B cell (primary cell): ENCODE measurements around the gene PYY. TPM values are rescaled to one million over a fixed set of nuclear protein-coding genes. Genes with fewer than 3 reads are reported as not detected.

ENCODE experiments used
- ATAC-seq: fragments of 200-7000 bp; cut with Tn5 transposase; one replicate; pipeline ENCODE4 v1.10.0; 2021; ENCODE audit warnings: low read depth, mild to moderate bottlenecking, moderate number of reproducible peaks, moderate library complexity
- CTCF ChIA-PET: fragments of 350-600 bp; sonication (Branson Sonifier 250); formaldehyde crosslinking; loops from one replicate; lab custom pipeline; 2021; ENCODE audit warnings: antibody characterized with exemption, inconsistent platforms; lab: Charles Lee
- POLR2A ChIA-PET: fragments of 350-600 bp; sonication (Branson Sonifier 250); formaldehyde crosslinking; loops from one replicate; lab custom pipeline; 2021; ENCODE audit warnings: antibody characterized with exemption; lab: Charles Lee
- DNase-seq: peaks from one replicate; pipeline ENCODE4 v3.0.0; 2013
- H2AFZ ChIP-seq: 2 replicates; pipeline ENCODE4 v1.6.1; 2012; ENCODE audit warnings: mild to moderate bottlenecking, low read depth, low read length; ENCODE audit not compliant: insufficient read depth, poor library complexity, severe bottlenecking
- H3K27ac ChIP-seq, 2 donors: 1 replicate in 1 of 2; 2 replicates in 1 of 2; pipeline ENCODE4 v1.5.1; 2012 to 2013; ENCODE audit warnings: low read length in 2 of 2, mild to moderate bottlenecking in 2 of 2, moderate library complexity in 1 of 2
- H3K27me3 ChIP-seq, 4 experiments: fragments of 200-600 bp in 1 of 4; sonication (generic) in 1 of 4; replicated peaks in 1 of 4; 1 replicate in 2 of 4; 2 replicates in 2 of 4; pipeline versions ENCODE4 v1.6.1 to v1.7.0; 2013 to 2016; ENCODE audit warnings: low read length in 3 of 4, mild to moderate bottlenecking in 2 of 4, mixed read lengths in 1 of 4, moderate library complexity in 1 of 4; ENCODE audit not compliant: insufficient read depth in 4 of 4, control insufficient read depth in 3 of 4; ENCODE audit errors: control extremely low read depth in 1 of 4
- H3K36me3 ChIP-seq, 2 experiments: replicated peaks in 1 of 2; 1 replicate in 1 of 2; 2 replicates in 1 of 2; pipeline versions ENCODE4 v1.6.1 to v1.7.1; 2013; ENCODE audit warnings: low read length in 1 of 2; ENCODE audit not compliant: insufficient read depth in 2 of 2, control insufficient read depth in 1 of 2; ENCODE audit errors: control extremely low read depth in 1 of 2, extremely low read depth in 1 of 2
- H3K4me1 ChIP-seq, 2 donors: fragments of 200-600 bp in 1 of 2; sonication (generic) in 1 of 2; 1 replicate in 1 of 2; 2 replicates in 1 of 2; pipeline versions ENCODE4 v1.5.1 to v1.6.1; 2013 to 2017; ENCODE audit warnings: low read length in 2 of 2; ENCODE audit not compliant: control insufficient read depth in 2 of 2, insufficient read depth in 2 of 2
- H3K4me2 ChIP-seq: replicated peaks from 2 replicates; pipeline ENCODE3; 2012; ENCODE audit warnings: mild to moderate bottlenecking, low read depth, low read length; ENCODE audit not compliant: poor library complexity, severe bottlenecking
- H3K4me3 ChIP-seq, 5 experiments: fragments of 200-600 bp in 1 of 5; sonication (generic) in 1 of 5; 1 replicate in 3 of 5; 2 replicates in 2 of 5; pipeline versions ENCODE4 v1.5.1 to v1.7.0; 2011 to 2016; ENCODE audit warnings: low read length in 4 of 5, mild to moderate bottlenecking in 4 of 5, low read depth in 2 of 5, control low read depth in 1 of 5, moderate library complexity in 1 of 5; ENCODE audit not compliant: insufficient read depth in 1 of 5; ENCODE audit errors: control extremely low read depth in 1 of 5, extremely low read depth in 1 of 5
- H3K79me2 ChIP-seq: fragments of 200-600 bp; sonication (generic); one replicate; pipeline ENCODE4 v1.6.0; 2016; ENCODE audit warnings: low read length; ENCODE audit not compliant: control insufficient read depth, insufficient read depth
- H3K9ac ChIP-seq: fragments of 200-600 bp; sonication (generic); 2 replicates; pipeline ENCODE4 v1.6.1; 2017; ENCODE audit warnings: mild to moderate bottlenecking, low read length, moderate library complexity
- H3K9me3 ChIP-seq, 3 donors: one replicate each; pipeline versions ENCODE4 v1.6.1 to v1.7.1; 2013; ENCODE audit warnings: low read length in 2 of 3; ENCODE audit not compliant: control insufficient read depth in 2 of 3, insufficient read depth in 1 of 3; ENCODE audit errors: control extremely low read depth in 1 of 3
- H4K20me1 ChIP-seq: 2 replicates; pipeline ENCODE4 v1.6.0; 2012; ENCODE audit warnings: mild to moderate bottlenecking, low read length; ENCODE audit not compliant: insufficient read depth, control insufficient read depth, poor library complexity, severe bottlenecking
- H3K27ac Mint-ChIP-seq: one replicate; pipeline ENCODE4 v1.8.0; 2021; ENCODE audit warnings: mixed read lengths
- H3K27me3 Mint-ChIP-seq: one replicate; pipeline ENCODE4 v1.8.0; 2021; ENCODE audit warnings: mixed read lengths
- H3K4me1 Mint-ChIP-seq: one replicate; pipeline ENCODE4 v1.8.0; 2021; ENCODE audit warnings: mixed read lengths
- H3K4me3 Mint-ChIP-seq: one replicate; pipeline ENCODE4 v1.8.0; 2021; ENCODE audit warnings: mixed read lengths
- H3K9me3 Mint-ChIP-seq: one replicate; pipeline ENCODE4 v1.8.0; 2022; ENCODE audit warnings: mixed read lengths; ENCODE audit not compliant: insufficient read depth
- CTCF ChIP-seq: fragments of 200-600 bp; IDR thresholded peaks from one replicate; pipeline ENCODE4 v1.8.0; 2022; ENCODE audit warnings: antibody characterized with exemption, mild to moderate bottlenecking
- EZH2 ChIP-seq: IDR thresholded peaks from 2 replicates; pipeline ENCODE4 v1.6.1; 2012; ENCODE audit warnings: borderline replicate concordance, low read depth, mild to moderate bottlenecking, moderate library complexity, low read length; ENCODE audit not compliant: insufficient read depth, poor library complexity, severe bottlenecking
- WGBS: methylation state at CpG from one replicate; pipeline ENCODE4 v1.1.5; 2013; ENCODE audit warnings: missing lambda C conversion rate; ENCODE audit not compliant: insufficient coverage; 5-methylcytosine and 5-hydroxymethylcytosine counted together
- intact Hi-C: fragments of 100-400 bp; cut with micrococcal nuclease; formaldehyde crosslinking; loops from one replicate; pipeline ENCODE4 v1.10.0; 2022
- polyA plus RNA-seq: library from polyadenylated mRNA; depleted of rRNA; stranded (reverse); fragments of >200 nt; gene quantifications from 2 replicates; pipeline ENCODE4 v1.2.3, GENCODE V29; 2012
- total RNA-seq, 2 donors: library from RNA; stranded (reverse); fragments of 120-200 nt in 1 of 2; gene quantifications; 1 replicate in 1 of 2; 2 replicates in 1 of 2; pipeline versions ENCODE4 v1.2.3 to v1.2.4, GENCODE V29; 2013 to 2022

PYY gene
- total and polyA plus RNA-seq, 2 donors (not counting 1 experiment from before 2014, with no cell fraction given) = 0.19 TPM; not detected in 1

- H3K9me3 Mint-ChIP-seq = no peaks in the 10 kb centered on the region
- Histone ChIP-seq H3K27me3 (peaks cover 0 to 28% (median 19%) of the 10 kb centered on the region in 4 experiments), H3K36me3 (no peaks in the 10 kb centered on the region), H3K79me2 (no peaks in the 10 kb centered on the region), H3K4me1 (peaks cover 8 to 10% of the 10 kb centered on the region in 2 donors), H3K4me2 (no peak overlapping the region), H2AFZ (no peak overlapping the region), H3K9me3 (peaks cover 0 to 5% (median 0%) of the 10 kb centered on the region in 3 donors), H4K20me1 (no peaks in the 10 kb centered on the region), H3K4me3 (no peak overlapping the region), H3K9ac (no peak overlapping the region), H3K27ac (no peak overlapping the region)
- peaks cover 35% of the 10 kb centered on the region for H3K27me3 Mint-ChIP-seq
- no peak for ATAC-seq
- ChIA-PET POLR2A (no interaction called here), CTCF (interaction anchor here (1.3 kb wide), 1 partner anchor 189 kb away, joined by 3 read pairs; no protein-coding TSS in a partner anchor)
- TF ChIP-seq CTCF = no peak
- no peak for TF ChIP-seq EZH2
- DNase-seq = no peak
- intact Hi-C loops = no loop called here
- H3K4me1 Mint-ChIP-seq = peaks cover 2% of the 10 kb centered on the region
- H3K27ac Mint-ChIP-seq = no peak overlapping the region
- WGBS = 78% methylated on average over 6 of the region's 7 CpGs
- H3K4me3 Mint-ChIP-seq = no peak overlapping the region
Observed at GRCh38 chr17:43979011-43979410, 25.3 kb upstream of the PYY start.

GRCh38 chr17:43978078-43978477 lies 24.3 kb upstream of the PYY start:
- WGBS = no CpG with 5 or more reads among the region's 2 CpGs
- Histone ChIP-seq H3K27ac (no peak overlapping the region), H3K9ac (no peak overlapping the region), H3K79me2 (no peaks in the 10 kb centered on the region), H3K4me3 (no peak overlapping the region), H3K36me3 (no peaks in the 10 kb centered on the region), H2AFZ (no peak overlapping the region), H4K20me1 (no peaks in the 10 kb centered on the region), H3K9me3 (peaks cover 0 to under 1% (median 0%) of the 10 kb centered on the region in 3 donors), H3K27me3 (peaks cover 0 to 19% (median 13%) of the 10 kb centered on the region in 4 experiments), H3K4me2 (no peak overlapping the region), H3K4me1 (peaks cover 0 to under 1% of the 10 kb centered on the region in 2 donors)
- no peaks in the 10 kb centered on the region for H3K9me3 Mint-ChIP-seq
- H3K27me3 Mint-ChIP-seq = peaks cover 36% of the 10 kb centered on the region
- no peak overlapping the region for H3K4me3 Mint-ChIP-seq
- ATAC-seq (no peak), DNase-seq (no peak)
- POLR2A ChIA-PET = no interaction called here
- no peak for TF ChIP-seq CTCF
- TF ChIP-seq EZH2 = no peak
- CTCF ChIA-PET = no interaction called here
- intact Hi-C loops = no loop called here
- no peaks in the 10 kb centered on the region for H3K4me1 Mint-ChIP-seq
- no peak overlapping the region for H3K27ac Mint-ChIP-seq
